Transverse colon (tissue), 3 donors: Measurements from ENCODE around the gene ASB15.

ENCODE experiments used
- POLR2A ChIP-seq: fragments of 450-650 bp; IDR thresholded peaks from one replicate; pipeline ENCODE4 v1.6.1; 2016; ENCODE audit warnings: antibody characterized with exemption, mild to moderate bottlenecking, moderate library complexity
- TF ChIP-seq, protein P1 (sequence below), 5 experiments: fragments of 200-600 bp in 3 of 5; fragments of 450-650 bp in 2 of 5; sonication (generic) in 3 of 5; IDR thresholded peaks; 1 replicate in 2 of 5; 2 replicates in 3 of 5; pipeline ENCODE4 v1.5.1; 2016 to 2017; ENCODE audit warnings: antibody characterized with exemption in 5 of 5, inconsistent platforms in 3 of 5, mild to moderate bottlenecking in 2 of 5, moderate library complexity in 1 of 5

DNA sequence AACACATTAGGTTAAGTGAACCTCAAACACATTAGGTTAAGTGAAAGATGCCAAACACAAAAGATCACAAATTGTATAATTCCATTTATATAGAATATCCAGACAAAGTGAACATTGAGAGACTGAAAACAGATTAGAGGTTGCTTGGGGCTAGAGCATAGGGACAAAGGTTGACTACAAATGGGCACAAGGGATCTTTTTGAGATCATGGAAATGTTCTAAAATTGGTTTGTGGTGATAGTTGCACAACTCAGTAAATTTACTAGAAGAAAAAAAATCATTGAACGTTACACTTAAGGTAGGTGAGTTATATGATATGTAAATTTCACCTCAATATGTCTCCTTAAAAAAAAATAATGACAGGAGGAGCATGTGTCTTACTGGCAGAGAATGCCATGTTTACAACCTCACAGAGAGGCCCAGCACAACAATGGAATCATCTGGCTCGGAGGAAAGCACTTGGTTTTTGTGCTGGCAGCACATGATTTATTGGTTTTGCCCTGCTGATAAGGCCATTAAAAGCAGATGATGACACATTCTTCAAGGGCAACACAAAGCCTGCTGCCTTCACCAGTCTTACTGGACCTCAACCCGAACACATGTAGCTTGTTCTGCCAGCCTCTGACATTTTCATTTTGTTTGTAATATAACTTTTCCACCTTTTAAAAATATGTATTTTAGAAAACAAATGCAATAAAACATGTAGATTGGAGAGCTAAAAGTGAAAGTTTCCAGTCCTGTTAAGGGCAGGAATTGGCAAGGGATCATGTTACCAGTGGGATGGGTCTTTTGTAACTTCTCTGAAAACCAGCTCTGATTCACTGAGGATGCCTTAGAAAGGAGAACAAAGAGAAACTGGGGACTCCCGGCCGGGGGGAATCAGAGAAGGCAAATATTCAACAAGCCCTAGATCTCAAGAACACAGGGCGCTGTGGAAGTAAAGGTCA lies 42.1 kb downstream of the ASB15 start:
- TF ChIP-seq, protein P1, sequence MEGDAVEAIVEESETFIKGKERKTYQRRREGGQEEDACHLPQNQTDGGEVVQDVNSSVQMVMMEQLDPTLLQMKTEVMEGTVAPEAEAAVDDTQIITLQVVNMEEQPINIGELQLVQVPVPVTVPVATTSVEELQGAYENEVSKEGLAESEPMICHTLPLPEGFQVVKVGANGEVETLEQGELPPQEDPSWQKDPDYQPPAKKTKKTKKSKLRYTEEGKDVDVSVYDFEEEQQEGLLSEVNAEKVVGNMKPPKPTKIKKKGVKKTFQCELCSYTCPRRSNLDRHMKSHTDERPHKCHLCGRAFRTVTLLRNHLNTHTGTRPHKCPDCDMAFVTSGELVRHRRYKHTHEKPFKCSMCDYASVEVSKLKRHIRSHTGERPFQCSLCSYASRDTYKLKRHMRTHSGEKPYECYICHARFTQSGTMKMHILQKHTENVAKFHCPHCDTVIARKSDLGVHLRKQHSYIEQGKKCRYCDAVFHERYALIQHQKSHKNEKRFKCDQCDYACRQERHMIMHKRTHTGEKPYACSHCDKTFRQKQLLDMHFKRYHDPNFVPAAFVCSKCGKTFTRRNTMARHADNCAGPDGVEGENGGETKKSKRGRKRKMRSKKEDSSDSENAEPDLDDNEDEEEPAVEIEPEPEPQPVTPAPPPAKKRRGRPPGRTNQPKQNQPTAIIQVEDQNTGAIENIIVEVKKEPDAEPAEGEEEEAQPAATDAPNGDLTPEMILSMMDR (IDR thresholded peaks at IDR 0.05) = no peak
- TF ChIP-seq POLR2A = no peak
